Measurements from ENCODE around the gene ESRRG.

ESRRG gene

DNA sequence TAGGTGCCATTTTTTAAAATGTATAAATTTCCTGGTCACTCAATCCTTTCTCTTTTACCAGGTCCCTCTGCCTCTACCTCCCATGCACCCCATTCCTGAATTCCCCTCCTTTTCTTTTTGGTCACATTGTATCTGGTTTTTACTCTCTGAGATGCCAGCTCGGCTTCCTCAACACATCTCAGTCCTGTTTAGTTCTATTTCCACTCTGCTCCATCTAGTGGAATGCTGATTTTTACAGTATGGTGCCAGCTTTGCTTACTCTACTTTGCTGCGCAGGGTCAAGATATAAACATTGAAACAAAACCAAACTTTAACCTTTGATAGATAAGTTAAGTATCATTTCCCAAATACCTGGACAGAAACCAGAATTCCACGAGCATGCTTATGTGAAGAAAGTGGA lies 96.0 kb downstream of the ESRRG start:
- no peak for DNase-seq (ENCODE audit: low read depth)

DNA sequence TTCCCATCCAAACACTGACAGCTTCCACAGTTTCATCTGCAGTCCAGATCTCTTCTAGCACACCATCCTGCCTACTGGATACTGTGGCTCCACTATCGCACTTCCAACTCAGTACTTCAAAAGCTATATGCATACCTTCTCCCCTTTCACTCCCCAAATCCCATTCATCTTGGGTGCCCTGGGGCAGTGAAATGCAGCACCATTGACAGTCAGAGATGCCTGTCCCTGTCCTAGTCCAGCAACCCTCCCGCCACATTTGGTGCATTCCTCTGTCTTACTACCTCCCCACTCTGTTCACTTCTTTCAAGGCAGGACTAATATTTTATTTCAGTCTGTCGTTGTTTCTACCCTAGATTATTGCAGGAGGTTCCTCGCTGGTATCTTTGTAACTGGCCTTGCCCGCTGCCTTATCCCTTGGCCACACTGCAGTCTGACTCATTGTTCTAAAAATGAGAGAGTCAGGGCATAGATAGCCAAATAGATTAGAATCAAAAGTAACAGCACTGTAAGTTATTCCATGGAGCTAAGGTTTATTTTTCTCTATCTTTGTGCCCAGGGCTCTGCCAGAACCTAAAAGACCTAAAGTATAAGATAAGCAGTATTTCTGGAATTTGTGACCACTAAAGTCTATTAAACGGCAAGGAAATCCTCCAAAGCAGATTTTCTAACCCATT lies 96.7 kb downstream of the ESRRG start:
- no peak for DNase-seq (ENCODE audit: low read depth)

DNA sequence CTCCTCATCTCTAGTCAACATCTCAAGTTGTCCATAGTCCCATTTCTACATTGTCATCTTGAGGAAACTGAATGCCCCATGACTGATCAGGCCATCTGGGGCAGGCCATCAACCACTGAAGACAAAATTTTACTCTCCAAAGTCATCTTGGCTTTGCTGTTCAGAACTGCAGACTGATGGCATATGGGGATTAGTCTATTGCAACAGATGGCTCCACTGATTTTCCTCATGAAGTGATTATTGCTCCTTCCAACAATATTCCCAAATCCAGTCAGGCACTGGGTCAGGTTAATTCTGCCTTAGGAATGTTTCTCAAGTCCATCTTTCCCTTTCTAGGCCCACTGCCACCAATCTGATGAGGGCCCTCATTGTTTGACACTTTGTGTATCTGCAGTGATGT lies 101.7 kb downstream of the ESRRG start:
- DNase-seq (ENCODE audit: low read depth), result no peak

DNA sequence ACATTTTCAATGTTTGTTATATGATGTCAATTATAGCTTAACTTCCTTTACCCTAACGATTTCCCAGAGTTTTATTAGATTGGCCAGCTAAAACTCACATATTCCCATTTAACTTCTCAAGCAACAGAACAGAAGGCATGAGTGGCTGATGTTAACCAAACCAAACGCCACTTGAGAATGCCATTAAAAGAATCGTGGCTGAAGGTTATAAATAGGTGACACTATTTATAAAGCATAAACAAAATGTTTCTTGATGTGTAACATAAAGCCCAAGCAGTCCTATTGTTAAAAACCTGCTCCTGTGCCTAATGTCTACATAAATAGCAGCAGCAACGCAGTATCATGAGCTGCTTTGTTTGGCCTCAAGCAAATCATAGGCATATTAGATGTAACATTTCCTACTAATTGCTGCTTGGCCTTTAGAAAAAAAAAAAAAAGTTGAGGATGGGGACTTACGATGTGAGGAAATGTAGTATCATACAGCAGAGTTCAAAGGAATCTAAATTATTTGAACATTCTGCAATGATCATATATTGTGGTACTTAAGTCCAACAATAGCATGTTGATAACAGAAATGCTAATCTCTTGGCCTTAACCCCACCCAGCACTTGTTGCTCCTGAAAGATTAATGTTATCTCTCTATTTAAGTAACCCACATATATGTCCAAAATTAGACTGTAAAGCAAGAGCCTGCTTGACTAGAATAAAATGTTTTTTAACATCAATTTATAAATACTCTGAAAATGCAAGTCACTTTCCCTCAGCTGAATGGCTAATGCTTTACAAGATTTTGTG lies 106.0 kb downstream of the ESRRG start:
- no peak for DNase-seq (ENCODE audit: low read depth)

DNA sequence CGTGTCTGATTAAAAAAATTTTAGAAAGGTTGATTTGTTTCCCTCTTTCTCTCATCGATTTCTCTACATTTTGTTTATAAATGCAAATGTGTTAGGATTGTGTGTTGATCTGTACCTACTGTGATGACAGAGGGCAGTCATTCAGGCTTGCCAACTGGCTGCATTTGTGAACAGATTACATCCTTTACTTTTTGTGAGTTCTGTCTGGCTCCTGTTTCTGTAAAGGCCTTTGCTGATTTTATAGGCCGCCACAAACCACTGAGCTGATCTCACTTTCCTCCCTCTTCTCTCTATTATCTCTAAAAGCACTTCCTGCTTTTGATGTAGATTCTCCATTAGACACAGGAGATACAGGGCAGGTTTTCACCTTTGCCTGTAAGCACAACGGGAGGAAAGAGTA lies 106.8 kb downstream of the ESRRG start:
- DNase-seq (ENCODE audit: low read depth), result no peak

DNA sequence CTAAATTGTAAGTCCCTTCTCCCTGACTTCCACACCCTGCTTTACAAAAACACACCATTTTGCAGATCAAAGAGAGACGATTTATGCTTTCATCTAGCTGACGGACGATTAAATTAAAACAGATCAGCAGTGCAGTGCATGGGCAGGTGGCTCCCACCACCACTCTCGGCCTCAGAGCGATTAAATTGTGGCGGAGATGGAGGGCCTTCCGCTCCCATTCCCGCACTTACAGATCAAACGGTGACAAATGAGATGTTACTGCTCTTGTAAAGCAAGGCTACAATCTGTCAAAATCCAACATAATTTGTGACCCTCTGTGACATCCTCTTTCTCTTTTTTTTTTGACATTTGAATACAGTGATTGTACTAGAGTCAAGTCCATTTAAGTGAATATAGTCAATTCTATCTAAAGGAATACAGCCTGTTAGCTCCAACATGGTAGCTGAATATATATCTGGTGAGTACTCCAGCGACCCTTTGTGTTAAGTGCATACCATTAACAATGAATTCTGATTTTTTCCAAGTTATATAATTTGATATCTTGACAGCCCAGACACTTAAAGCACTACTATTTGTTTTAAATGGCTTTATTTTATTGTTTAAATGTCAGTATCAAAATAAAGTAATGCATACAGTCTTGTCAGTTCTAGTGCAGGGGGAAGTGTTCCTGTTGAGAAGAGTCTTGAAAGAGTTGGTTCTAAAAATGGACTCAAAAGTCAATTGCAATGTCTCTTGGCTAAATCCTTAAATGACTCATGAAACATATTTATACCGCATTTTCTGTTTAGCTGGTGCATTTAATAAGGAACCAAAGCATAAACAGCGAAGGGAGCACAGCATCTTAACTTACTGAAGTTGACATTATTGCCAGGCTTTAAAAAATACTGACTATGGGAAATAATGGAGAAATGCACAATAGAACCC lies 109.0 kb downstream of the ESRRG start:
- no peak for DNase-seq (ENCODE audit: low read depth)

DNA sequence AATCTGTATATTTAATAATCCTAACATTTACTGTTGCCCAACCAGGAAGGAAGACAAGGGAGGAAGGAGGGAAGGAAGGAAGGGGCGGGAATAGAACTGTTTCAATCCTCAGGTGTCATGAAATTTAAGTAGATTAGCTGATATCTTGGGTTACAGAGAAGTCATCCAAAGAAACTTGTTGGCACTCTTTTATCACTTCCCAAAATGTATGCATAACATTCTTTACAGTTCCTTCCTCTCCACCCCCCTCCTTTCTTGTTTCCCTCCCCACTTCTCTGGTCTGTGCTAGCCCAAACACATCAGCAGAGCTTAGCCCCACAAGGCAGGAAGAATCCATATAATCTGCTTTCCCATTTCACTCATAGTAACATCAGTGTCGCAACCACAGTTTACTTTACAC lies 110.9 kb downstream of the ESRRG start:
- DNase-seq (ENCODE audit: low read depth), result no peak

DNA sequence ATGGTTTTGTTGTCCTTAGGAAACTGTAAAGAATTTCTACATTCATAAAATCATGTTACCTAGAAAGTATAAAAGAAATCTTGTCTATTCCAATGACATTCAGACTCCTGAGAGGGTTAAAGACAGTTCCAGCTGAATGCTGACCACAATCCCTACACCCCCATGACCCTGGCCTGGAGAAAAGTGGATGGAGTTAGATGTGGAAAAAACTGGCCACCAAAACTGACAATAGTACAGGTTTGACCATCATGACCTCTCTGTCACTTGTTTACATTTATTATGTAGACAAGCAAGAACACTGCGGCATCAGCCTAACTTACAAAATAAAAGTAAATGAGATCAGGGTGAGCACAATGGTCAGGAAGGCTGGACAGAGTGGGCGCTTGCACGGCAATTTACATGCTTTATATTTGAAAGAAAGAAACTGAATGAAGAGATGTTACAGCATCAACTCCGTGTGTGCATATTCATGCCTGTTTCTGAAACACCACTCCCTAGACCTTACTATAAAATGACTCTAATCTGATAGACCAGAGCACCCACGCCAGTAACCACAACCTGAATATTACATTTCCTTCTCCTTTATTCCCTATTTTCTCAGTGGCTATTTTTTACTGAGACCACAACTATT lies 116.0 kb downstream of the ESRRG start:
- no peak for DNase-seq (ENCODE audit: low read depth)

DNA sequence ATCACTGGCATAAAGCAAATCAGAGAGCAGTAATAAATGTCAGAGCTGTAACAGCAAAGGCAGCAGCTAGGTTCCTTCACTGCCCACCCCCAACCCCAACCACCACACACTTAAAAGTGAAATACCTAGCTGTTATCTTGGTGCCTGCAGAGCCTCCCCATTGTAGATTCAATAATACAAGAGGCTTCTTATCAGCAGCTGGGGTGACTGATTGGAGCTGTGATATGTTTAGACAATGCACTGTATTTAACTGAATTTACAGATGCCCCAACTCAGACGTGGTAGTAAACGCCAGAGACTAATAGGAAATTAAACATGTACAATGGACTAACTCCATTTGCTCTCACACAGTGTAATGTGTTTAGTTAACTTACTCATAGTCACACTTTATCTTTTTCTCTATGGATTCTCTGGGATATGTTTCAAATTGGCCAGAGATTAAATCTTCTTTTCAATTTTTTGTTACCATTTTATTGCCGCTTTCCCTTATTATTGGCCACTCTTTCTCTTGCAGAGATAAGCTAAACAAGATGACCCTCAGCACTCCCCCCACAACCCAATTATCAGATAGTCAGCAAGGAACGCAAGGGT lies 117.1 kb downstream of the ESRRG start:
- DNase-seq (ENCODE audit: low read depth), result no peak

DNA sequence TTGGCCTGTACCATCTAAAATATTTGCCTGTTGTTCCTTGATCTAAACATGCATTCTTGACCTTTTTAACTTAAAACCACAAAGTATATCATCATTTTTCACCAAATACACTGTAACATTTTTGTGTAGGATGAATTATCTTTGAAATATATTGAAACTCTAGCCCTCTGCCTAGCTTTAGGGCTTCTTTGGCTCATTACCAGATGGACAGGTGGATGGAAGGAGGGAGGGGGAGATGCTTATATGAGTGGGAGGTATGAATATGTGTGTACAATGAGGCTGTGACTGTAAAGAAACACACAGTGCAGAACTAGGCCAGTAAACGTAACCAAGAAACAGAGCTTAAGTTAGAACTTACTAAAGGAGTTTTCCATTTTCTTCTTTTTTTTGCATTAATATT lies 118.5 kb downstream of the ESRRG start:
- no peak for DNase-seq (ENCODE audit: low read depth)

DNA sequence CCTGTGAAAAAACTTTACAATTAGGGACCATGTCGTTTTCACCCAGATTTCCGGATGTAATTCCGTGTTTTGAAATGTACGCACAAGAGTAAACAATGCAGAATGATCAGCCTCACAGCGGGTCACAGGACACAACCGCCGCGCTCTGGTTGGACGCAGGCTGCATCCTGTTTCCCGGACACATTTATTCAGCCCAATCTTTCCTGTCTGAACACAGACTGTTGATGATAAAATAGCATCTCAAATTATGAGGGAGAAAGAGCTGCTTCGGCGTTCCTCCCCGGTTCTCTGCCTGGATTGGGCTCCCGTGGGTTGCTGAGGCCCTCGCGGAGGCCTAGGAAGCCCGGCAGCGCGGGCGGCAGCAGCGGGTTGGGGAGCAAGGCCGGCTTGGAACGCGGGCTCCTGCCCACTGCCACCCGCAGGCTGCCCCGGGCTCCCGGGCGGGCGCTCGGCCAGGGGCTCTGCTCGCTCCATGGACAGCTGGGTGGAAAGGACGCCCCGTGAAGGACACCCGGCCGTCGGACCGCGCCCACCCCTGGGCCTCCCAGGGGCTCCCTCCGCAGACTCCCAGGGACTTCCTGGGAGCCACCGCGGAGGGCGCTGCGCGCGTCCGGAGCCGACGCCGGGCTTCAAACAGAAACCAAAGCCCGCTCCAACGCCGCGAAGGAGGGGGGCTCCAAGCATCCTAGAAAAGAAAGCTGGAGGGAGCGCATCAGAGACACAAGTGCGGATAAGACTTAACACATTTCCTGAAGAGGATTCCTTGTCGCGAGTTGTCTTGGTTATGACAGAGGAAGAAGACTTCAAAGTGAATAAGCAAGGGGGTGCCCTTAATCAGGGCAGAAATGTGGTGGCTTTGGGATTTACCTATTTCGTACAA lies 122.3 kb downstream of the ESRRG start:
- no peak for DNase-seq (ENCODE audit: low read depth)

DNA sequence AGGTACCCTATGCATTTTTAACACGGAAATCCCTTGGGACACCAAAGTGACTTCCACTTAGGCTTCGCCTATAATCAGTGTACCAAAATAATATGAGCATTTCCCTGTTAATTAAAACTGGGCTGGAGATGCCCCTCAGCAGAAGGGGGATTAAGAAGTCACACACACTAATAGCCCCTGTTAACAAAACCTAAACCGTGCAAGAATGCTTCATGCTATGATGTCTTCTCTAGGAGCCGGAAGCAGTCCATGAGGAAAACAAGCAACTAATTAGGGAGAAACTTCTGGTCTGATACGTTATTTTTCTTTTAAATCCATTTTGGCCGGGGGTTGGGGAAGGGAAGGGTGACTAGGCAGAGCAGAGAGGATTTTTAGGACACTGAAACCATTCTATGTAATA lies 123.4 kb downstream of the ESRRG start:
- DNase-seq (ENCODE audit: low read depth), result no peak

DNA sequence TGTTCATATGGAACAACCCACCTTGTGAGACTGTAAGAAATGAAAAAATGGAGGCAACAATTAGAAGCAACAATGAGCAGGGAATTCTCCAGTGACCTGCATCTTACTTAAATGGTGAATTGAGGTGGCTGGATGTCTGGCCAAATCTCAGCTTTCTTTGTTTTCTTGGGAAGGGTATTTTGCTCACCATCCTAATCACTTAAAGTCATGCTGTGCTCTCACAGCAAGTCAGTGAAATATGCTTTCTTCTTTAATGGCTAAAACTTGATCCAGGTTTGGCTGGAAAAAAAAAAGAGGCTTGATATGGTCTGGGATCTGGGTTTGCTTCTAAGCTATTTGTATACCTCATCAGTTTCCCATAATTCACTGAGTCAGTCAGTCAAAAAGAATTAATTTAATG lies 124.8 kb downstream of the ESRRG start:
- no peak for DNase-seq (ENCODE audit: low read depth)

DNA sequence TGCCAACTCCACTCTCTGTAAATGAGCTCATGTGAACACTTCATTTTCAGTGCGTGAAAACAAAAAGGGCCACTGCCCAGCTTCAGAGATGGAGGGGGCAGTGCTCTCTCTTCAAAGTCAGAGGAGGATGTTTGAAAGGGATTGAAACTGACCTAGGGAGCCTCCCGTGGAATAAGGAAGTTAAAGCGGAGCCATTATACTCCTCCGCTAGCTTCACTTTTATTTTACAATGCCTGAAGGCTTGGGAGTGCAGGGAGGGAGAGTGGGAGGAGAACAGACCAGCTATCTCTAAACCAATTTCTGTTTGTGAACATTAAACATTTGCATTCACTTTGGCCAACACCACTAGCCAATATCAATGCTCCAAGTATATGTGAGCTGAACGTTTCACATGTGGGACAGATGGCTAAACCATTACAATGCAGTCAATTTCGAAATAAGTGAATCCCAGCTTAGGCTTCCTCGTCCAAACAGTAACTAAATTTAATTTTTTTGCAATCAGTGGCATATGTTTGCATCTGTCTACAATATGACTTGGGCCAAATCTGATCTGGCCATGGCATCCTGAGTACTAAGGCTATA lies 126.9 kb downstream of the ESRRG start:
- DNase-seq (ENCODE audit: low read depth), result no peak

DNA sequence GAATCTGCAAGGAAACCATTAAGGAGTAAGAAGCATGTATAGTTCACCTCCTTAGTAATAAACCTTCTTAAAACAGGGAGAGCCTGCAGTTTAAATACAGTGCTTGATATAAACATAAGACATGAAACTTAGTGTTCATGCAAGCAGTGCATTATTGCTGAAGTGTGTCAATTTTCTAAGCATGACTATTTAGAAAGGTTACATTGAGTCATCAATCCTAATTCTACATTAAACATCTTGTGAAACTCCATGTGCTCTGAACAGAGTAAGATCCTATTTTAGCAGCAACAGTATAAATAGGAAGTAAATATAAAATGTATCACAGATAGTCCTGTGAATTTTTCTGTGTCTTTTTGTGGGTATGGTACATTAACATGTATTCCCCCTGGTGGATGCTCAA lies 135.5 kb downstream of the ESRRG start:
- DNase-seq (ENCODE audit: low read depth), result no peak

DNA sequence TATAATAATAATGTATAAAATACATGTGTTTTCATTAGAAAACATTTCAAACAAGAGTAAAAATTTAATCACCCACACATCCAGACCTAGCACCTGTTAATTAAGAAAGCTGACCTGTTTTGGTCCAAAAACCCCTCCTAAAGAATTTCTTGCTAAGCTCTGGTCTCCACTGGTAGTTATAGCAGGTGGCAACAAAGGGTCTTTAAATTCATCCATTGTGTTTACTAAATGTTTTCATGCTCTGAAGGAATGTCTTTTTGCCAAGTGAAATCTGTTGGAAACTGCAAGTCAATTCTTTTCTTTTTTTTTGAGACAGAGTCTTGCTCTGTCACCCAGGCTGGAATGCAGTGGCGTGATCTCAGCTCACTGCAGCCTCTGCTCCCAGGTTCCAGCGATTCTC lies 141.1 kb downstream of the ESRRG start:
- DNase-seq (ENCODE audit: low read depth), result no peak

DNA sequence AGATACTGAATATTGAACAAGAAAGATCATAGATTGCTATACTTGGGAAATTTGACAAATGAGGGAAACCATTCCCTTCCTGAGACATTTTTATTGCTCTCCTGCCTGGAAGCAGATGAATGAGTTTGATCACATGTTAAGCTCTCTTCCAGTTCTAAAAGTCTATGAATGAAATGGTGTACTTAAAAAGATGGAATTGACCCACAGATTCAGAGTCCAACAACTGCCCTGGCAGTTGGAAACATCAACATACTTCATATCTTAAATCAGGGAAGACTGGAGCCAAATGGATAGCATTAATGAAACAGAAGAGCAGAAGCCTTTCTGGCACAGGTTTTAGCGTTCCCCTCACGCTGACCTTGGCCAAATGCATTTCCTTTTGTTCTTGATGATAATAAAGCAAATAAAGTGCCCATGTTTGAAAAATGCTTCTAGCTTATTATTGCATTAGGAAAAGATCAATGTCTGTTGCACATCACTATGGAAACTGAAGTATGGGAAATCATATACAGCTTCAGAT lies 142.6 kb downstream of the ESRRG start:
- no peak for DNase-seq (ENCODE audit: low read depth)

DNA sequence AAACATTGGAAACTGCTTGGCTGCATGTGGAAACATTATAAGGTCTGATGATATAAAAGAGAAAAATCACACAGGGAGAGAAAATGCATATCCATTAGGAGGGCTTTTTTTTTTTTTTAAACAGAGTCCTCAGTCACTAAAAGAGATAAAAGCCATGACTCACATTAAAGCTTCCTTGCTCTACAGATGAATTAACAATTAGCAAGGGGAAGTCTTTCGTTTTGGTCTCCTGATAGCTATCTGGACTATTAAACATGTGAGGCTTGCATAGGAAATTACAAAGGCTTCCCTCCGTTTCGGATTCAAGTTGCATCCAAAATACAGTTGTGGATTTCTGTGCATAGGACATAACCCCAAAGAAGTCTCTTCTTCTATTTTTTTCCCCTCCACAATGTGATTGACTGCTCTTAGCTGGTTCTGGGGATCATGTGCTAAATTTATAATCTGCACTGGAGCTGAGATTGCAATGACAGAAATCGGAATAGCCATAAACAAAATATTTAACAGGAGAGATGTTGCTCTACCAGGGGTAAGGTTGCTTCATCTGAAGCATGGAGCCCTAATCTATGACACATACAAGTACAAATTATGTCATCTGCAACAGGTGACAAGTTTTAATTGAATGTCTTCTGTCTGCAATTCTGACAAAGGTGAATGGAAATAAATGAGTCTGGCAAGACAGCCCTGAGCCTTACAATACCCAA lies 146.8 kb downstream of the ESRRG start:
- no peak for DNase-seq (ENCODE audit: low read depth)

DNA sequence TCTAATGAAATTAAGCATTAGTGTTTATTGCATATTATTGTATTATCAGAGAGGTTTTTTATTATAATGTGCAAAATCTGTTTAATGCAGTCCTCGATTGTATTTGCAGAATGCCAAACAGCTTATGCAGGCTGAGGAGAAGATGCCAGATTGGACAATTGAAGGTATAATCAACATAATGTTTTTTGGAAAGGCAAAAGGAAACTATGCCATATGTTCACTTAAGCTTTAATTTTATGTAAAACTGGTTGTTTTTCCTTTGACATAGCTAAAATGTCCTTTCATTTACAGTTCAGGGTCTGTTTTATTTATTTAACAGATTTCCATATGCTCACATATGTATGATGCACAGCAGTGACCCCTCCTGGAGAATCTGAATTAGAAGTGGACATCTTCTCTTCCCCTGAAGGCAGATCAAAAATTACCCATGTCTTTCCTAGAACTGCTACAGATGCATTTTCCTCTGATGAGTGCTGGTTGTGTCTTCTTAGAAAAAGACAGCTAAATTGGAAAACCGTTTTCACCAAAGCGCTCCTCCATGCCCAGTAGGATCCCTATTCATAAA lies 156.5 kb downstream of the ESRRG start:
- no peak for DNase-seq (ENCODE audit: low read depth)
